Measurements from ENCODE around the gene SGPP2.

DNA sequence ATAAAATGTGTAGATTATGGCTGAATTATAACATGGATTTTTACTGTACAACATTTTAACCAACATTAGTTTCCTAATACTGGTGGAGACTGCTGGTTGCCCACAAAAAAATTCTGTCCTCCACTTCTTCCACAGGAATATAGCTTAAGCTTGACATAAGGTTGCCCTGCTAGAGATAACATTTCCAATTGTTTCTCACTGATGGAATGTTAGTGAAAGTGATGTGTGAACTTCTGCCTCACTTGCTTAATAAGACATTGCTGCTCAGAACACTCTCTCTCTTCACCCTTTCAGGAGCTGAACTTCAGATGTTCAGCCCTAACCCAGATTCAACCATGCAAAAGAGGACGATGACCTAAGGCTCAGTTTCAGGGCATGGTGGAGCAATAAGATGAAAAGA, 2.7 kb upstream of the SGPP2 start:
- TF ChIP-seq, protein P1, sequence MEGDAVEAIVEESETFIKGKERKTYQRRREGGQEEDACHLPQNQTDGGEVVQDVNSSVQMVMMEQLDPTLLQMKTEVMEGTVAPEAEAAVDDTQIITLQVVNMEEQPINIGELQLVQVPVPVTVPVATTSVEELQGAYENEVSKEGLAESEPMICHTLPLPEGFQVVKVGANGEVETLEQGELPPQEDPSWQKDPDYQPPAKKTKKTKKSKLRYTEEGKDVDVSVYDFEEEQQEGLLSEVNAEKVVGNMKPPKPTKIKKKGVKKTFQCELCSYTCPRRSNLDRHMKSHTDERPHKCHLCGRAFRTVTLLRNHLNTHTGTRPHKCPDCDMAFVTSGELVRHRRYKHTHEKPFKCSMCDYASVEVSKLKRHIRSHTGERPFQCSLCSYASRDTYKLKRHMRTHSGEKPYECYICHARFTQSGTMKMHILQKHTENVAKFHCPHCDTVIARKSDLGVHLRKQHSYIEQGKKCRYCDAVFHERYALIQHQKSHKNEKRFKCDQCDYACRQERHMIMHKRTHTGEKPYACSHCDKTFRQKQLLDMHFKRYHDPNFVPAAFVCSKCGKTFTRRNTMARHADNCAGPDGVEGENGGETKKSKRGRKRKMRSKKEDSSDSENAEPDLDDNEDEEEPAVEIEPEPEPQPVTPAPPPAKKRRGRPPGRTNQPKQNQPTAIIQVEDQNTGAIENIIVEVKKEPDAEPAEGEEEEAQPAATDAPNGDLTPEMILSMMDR (IDR thresholded peaks at IDR 0.05; ENCODE audit: extremely low read depth in 1 of 2, insufficient read depth in 1 of 2, low read depth in 1 of 2, low read length in 2 of 2), result no peak
- TF ChIP-seq POLR2A (IDR thresholded peaks at IDR 0.05; ENCODE audit: low read depth, low read length) (no peak), EZH2 (IDR thresholded peaks at IDR 0.05; ENCODE audit: borderline replicate concordance, low read depth, low read length, severe bottlenecking) (no peak)
